ENCODE results near the gene CAMKMT.

Gene CAMKMT

GRCh38 chr2:44450082-44450481 is 88.3 kb downstream of the CAMKMT start:
- no peaks in the 10 kb centered on the region for H3K27me3 ChIP-seq (ENCODE audit: low read length)
- H3K9ac ChIP-seq (ENCODE audit: low read length): no peak overlapping the region
- H3K36me3 ChIP-seq (ENCODE audit: low read length): no peaks in the 10 kb centered on the region
- no peak overlapping the region for H3K4me3 ChIP-seq (ENCODE audit: insufficient read depth, low read length, poor library complexity, severe bottlenecking)
- TF ChIP-seq EZH2phosphoT487 (conservative IDR thresholded peaks at IDR 0.05; ENCODE audit: low read length) (no peak), CTCF (IDR thresholded peaks at IDR 0.05; ENCODE audit: insufficient read depth, low read length, poor library complexity, severe bottlenecking) (no peak)
- H3K27ac ChIP-seq (ENCODE audit: low read depth, low read length): no peak overlapping the region
- H3K79me2 ChIP-seq (ENCODE audit: insufficient read depth, low read length): no peaks in the 10 kb centered on the region
- H3F3A ChIP-seq (ENCODE audit: insufficient read depth): no peaks in the 10 kb centered on the region
- H4K20me1 ChIP-seq (ENCODE audit: low read depth, low read length): no peaks in the 10 kb centered on the region
- H3K9me3 ChIP-seq (ENCODE audit: insufficient read depth, low read length): no peaks in the 10 kb centered on the region
- H3K9me2 ChIP-seq (replicated peaks; ENCODE audit: insufficient read depth, low read length): no peaks in the 10 kb centered on the region
- H3K4me2 ChIP-seq (ENCODE audit: low read depth, low read length, poor library complexity, severe bottlenecking): no peak overlapping the region
- H2AFZ ChIP-seq (ENCODE audit: low read depth, low read length, severe bottlenecking): no peak overlapping the region

- Histone ChIP-seq H3K27me3 (ENCODE audit: low read length) (no peaks in the 10 kb centered on the region), H3K4me3 (ENCODE audit: insufficient read depth, low read length, poor library complexity, severe bottlenecking) (no peak overlapping the region), H3K4me2 (ENCODE audit: low read depth, low read length, poor library complexity, severe bottlenecking) (no peak overlapping the region), H3K27ac (ENCODE audit: low read depth, low read length) (no peak overlapping the region), H3K9me2 (replicated peaks; ENCODE audit: insufficient read depth, low read length) (no peaks in the 10 kb centered on the region), H2AFZ (ENCODE audit: low read depth, low read length, severe bottlenecking) (no peak overlapping the region), H3F3A (ENCODE audit: insufficient read depth) (no peaks in the 10 kb centered on the region), H3K79me2 (ENCODE audit: insufficient read depth, low read length) (no peaks in the 10 kb centered on the region), H3K9ac (ENCODE audit: low read length) (no peak overlapping the region), H3K9me3 (ENCODE audit: insufficient read depth, low read length) (no peaks in the 10 kb centered on the region), H3K36me3 (ENCODE audit: low read length) (no peaks in the 10 kb centered on the region), H4K20me1 (ENCODE audit: low read depth, low read length) (no peaks in the 10 kb centered on the region)
- no peak for TF ChIP-seq CTCF (IDR thresholded peaks at IDR 0.05; ENCODE audit: insufficient read depth, low read length, poor library complexity, severe bottlenecking)
- no peak for TF ChIP-seq EZH2phosphoT487 (conservative IDR thresholded peaks at IDR 0.05; ENCODE audit: low read length)
Measured at GRCh38 chr2:44450806-44451205, 89.1 kb downstream of the CAMKMT start.

GRCh38 chr2:44452069-44452583 is 90.4 kb downstream of the CAMKMT start:
- Histone ChIP-seq H3K79me2 (ENCODE audit: insufficient read depth, low read length) (no peaks in the 10 kb centered on the region), H3K27me3 (ENCODE audit: low read length) (no peaks in the 10 kb centered on the region), H3K4me3 (ENCODE audit: insufficient read depth, low read length, poor library complexity, severe bottlenecking) (no peak overlapping the region), H3K4me2 (ENCODE audit: low read depth, low read length, poor library complexity, severe bottlenecking) (no peak overlapping the region), H3F3A (ENCODE audit: insufficient read depth) (no peaks in the 10 kb centered on the region), H4K20me1 (ENCODE audit: low read depth, low read length) (no peaks in the 10 kb centered on the region), H3K9ac (ENCODE audit: low read length) (no peak overlapping the region), H2AFZ (ENCODE audit: low read depth, low read length, severe bottlenecking) (no peak overlapping the region), H3K9me2 (replicated peaks; ENCODE audit: insufficient read depth, low read length) (no peaks in the 10 kb centered on the region), H3K36me3 (ENCODE audit: low read length) (no peaks in the 10 kb centered on the region), H3K27ac (ENCODE audit: low read depth, low read length) (no peak overlapping the region), H3K9me3 (ENCODE audit: insufficient read depth, low read length) (no peaks in the 10 kb centered on the region)
- TF ChIP-seq CTCF (IDR thresholded peaks at IDR 0.05; ENCODE audit: insufficient read depth, low read length, poor library complexity, severe bottlenecking) (no peak), EZH2phosphoT487 (conservative IDR thresholded peaks at IDR 0.05; ENCODE audit: low read length) (no peak)
